ENCODE data around the gene JMJD1C.

The JMJD1C gene

DNA sequence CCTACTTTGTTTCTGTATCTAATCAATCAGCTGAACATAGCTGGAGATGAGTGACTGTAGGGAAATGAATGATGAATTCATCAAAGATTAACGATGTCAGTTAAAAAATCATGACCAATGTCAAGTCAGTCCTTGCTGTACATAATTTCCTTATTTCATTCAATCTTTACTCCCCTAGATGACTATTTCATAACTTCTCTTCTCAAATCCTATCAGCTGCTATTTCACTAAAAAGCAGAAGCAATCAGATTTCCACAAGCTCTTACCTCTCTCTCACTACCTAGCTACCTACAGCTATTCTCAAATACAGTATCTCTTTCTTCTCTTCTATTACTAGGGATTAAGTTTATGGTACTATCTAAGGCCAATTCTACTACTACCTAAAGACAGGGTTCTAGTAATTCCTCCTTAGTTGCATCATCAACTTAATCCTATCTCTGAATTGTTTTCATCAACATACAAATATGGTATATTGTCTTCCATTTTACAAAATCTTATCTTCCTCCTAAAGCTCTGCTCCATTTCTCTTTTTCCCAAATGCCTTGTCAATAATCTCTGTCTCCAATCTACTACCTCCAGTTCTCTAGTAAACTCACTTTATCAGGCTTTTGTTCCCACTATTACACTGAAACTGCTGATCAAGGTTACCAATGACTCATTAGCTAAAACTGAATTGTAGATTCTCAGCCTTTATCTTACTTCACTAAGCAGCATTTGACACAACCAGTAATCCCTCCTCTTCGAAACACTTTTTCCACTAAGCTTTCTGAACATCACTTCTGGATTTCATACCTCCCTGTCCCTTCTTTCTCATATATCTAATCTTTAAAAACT, 28.4 kb downstream of the JMJD1C start:
- no peak for DNase-seq

DNA sequence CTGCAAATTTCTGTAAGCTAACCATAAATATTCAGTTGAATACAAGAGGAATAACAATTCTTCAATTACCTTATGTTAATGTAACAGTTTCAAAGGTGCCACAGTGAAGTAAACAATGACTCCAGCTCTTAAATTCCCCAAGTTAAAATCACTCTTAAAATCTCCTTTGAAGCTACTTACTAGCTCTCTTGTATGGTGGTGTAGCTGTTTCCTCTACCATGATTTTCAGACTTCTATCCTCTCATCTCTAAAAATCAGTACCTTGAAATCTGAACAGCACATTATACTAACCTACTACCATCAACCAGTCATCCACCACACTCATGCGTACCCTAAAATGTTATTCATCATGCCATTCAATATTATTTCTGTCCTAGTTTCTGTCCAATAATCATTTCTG, 29.6 kb downstream of the JMJD1C start:
- no peak for DNase-seq

DNA sequence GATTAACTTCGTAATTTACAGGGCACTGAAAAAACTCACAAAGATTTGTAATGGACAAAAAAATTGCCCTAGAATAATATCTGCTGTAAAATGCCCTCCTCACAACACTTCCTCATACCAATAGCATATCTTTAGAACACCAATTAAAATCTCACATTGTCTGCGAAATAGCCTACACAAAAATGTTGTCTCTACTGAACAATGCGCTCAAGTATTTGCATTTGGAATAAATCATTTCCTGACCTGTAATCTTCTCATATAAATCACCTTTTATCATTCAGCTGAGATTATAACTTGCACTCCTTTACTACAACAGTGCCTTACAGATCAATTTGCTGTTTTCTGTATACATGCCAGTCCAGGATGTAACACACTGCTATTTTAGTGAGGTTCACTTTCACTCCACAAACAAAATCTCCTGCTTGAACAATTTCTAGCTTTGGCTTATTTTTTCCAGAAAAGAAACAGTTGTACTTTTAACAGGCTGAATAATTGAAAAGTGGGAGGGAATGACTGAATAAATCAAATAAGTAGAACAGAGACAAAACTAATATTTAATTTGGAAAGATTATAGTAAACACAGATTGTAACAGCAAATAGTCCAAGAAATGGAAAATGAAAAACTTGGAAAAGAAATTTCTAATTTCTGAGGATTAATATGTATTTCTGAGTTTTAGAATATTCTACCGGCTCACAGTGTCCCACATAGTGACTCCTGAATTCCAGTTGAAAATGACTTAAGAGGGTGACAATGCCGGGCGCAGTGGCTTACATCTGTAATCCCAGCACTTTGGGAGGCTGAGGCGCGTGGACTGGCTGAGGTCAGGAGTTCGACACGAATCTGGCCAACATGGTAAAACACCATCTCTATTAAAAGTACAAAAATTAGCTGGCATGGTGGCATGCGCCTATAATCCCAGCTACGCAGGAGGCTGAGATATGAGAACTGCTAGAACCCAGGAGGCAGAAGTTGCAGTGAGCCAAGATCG, 30.6 kb downstream of the JMJD1C start:
- DNase-seq: no peak

DNA sequence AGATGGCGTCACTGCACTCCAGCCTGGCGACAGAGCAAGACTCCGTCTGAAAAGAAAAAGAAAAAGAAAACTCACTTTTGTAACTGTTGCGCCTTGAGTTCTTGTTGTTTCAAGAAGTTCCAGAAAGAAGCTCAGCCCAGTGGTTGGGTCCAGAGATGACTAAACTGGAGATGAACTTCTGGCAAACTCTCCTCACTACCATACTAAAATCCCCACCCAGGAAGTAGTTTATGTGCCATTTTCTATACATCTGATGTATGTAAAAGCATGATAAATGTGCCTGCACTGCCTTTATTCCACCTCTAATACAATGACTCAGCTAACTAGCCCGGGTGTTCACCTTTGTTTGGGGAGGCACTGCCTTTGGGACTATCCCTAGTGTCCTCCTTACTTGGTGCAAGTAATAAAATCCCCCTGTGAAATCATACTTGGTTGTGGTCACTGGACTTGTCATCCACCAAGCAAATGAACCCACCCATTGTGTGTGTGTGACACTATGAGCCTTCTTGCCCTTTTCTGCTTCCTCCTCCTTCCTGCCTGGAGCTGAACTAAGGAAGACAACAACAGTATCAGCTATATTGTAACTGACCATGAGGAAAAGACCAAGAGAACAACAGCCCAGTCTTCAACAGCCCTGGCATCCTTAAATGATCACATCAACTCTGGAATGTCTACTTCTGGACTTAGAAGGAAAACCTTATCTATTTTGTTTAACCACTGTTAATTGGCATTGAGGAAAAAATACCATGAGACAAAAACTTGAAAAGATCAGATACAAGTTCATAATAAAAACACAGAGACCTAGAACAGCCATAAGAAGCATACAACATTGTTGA, 33.6 kb downstream of the JMJD1C start:
- DNase-seq: no peak

DNA sequence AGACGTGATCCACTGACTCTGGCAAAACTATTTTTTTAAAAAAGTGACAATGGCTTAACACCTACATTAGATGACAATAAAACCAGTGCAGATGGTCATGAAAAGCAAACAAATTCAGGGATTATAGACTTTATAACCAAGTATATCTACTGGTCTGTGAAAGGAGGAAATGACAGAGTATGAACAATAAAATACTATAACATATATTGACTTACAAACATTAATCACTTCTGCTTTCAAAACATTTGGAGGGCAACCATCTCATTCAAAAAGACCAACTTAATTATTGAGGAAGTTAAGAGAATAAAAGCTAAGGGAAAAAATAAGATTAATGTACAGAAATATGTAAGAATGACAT, 34.8 kb downstream of the JMJD1C start:
- no peak for DNase-seq

DNA sequence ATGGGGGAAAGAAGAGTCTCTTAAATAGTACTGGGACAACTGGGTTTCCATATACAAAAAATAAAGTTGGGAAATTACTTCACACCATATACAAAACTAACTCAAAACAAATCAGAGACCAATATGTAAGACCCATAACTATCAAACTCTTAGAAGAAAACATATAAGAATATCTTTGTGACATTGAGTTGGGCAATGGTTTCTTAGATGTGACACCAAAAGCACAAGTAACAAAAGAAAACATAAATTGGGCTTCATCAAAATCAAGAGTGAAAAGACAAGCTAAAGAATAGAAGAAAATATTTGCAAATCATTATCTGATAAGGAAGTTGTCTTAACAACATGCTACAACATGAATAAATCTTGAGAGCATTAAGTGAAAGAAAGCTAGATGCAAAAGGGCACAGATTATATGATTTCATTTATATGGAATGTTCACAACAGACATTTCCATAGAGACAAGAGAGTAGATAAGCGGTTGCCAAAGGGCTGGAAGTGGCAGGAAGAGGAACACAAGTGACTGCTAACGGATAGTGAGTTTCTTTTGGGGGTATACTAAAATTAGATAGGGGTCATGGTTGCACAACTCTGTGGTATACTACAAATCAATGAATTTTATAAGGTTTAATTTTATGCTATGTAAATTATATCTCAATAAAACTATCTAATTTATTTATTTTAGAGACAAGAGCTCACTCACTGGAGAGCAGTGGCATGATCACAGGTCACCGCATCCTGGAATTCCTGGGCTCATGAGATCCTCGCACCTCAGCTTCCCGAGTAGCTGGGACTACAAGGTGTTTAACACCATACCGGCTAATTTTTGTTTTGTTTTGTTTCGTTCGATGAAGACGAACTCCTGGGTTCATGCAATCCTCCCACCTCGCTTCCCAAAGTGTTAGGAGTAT, 35.4 kb downstream of the JMJD1C start:
- no peak for DNase-seq

DNA sequence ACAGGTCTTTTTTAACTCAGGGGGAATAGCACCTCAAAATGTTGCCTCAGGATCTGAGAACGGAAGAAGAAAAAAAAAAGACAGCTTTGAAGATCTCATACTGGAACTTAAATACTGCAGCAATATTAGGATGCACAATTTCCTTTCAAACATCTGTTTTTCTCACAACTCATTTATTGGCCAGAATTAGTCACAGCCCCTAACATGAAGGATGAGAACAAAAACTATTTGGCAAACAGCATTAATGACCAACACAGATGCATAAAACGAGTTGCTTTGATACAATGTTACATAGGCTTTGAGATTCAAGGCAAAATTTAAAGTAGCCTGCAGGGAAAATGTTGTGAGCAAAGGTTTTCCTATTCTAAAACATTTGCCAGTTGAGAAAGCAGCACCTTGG, 36.5 kb downstream of the JMJD1C start:
- DNase-seq: no peak

DNA sequence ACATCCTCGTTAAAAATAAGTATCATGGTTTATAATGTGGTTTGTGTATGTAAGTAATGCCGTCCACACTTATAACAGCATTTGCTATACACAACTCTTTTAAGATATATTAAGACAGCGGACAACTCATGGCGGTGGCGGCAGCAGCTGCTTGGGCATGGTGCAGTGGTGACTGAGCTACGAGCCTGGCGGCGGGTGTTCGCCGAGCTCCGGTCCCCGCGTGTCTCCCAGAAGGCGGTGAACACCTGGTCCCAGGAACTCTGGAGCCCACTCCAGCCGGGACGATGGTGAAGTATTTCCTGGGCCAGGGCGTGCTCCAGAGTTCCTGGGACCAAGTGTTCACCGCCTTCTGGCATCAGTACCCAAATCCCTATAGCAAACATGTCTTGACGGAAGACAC, 38.8 kb downstream of the JMJD1C start:
- DNase-seq: no peak

DNA sequence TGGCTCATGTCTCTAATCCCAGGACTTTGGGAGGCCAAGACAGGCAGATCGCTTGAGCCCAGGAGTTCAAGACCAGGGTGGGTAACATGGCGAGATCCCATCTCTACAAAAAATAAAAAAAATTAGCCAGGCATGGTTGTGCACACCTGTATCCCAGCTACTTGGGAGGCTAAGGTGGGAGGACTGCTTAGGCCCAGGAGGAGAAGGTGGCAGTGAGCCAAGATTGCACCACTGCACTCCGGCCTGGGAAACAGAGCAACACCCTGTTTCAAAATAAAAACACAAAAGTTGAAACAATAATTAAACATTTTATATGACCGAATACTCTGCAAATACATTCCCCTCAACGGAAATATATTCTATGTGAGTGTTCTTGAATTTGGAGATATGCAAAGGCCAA, 40.3 kb downstream of the JMJD1C start:
- no peak for DNase-seq

DNA sequence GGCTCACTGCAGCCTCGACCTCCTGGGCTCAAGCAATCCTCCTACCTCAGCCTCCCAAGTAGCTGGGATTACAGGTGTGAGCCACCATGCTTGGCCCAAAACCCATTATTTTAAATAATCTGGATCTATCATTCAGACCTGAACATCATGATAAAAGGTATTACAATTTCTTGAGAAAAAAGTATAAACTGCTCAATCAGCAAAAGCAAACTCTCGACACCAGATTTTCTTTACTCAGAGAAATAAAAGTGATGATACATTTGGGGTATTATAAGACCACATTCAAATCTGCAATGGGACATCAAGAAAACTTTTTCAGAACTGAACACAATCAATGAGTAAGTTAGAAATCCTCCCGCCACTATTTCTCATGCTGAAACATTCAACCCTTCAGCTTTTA, 41.2 kb downstream of the JMJD1C start:
- DNase-seq: no peak

DNA sequence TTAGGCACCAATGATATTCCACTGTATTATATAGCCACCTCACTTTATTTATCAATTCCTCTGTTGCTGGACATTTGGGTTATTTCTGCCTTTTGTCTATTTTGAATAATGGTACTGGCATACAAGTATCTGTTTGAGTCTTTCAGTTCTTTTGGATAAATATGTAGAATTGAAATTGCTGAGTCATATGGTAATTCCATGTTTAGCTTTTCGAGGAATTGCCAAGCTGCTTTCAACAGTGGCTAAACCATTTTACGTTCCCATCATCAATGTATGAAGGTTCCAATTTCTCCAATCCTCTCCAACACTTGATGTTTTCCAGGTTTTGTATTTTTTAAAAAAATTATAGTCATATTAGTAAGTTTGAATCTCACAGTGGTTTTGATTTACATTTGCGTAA, 42.3 kb downstream of the JMJD1C start:
- no peak for DNase-seq

DNA sequence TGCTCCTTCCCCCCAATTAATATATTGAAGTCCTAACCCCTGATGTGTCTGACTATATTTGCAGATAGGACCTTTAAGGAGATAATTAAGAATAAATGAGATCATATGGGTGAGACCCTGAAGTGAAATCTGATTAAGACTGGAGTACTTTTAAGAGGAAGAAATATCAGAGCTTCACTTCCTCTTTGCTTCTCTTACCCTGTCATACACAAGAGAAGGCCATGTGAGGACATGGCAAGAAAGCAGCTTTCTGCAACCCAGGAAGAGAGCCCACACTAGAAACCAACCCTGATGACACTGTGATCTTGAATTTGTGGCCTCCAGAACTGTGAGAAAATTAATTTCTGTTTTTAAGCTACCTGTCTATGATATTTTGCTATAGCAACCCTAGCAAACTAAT, 44.2 kb downstream of the JMJD1C start:
- no peak for DNase-seq

DNA sequence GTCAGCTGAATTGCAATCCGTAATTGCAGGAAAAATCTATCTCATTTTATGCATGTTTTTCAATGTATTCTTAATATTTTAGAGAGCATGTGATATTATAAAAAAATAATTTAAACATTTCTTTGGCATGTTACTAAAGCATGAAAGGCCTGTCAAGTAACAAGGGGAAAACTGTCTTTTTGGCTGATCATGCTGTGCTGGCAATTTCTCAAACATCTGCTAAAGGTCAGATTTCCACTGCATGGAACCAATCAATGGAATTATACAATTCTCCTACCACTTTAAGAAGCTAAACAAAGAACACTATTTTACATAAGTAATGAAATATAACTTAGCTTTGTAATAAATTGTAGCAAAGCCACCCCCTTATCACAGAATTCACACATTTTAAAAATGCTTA, 49.4 kb downstream of the JMJD1C start:
- no peak for DNase-seq

DNA sequence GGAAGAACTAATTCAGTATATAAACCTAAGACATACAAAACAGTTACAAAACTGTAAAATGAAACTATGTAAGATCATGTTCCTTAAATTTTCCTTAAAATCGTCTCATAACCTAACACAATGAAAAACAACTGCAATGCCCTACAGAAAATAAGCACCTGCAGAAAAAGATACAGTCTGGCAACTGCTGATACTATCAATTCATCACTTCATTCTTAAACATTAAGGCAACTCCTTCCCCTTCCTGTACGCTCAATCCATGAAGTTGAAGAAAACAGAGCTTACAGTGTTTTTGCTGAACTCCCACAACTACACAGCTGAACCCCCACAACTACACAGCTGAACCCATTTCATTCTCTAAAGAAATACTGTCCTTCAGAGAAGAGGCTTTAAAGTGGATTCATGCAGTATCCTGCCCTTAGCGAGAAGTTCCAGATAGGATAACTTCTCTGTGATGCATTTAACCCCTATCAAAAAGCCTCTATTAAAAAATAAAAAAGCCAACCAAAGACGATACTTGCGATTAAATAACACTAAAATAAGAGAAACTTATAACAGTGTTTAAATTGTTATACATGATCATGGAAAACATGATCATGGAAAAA, 50.0 kb downstream of the JMJD1C start:
- no peak for DNase-seq

DNA sequence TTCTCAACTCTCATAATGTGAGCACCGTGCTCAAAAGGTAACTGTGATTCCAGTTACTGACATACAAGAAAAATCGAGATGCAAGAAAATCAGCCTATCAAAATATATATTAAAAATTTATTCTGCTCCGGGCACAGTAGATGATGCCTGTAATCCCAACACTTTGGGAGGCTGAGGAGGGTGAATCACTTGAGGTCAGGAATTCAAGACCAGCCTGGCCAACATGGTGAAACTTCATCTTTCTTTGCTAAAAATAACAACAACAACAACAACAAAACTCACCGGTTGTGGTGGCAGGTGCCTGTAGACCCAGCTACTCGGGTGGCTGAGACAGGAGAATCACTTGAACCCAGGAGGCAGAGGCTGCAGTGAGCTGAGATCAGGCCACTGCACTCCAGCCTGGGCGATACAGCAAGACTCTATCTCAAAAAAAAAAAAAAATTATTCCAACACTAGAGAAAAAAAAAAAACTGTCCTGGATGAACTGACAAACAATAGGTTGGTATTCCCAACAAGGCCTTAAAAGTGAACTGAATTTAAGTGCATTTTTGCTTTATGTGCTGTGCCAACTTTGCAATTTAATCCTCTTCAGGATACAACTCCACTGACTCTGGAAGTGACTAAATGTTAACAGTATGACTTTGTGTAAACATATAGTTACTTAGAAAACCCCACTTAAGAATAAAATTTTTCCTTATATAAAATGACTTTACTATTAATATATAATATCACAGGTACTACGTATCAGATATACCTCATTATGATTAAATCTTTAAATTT, 51.1 kb downstream of the JMJD1C start:
- no peak for DNase-seq

DNA sequence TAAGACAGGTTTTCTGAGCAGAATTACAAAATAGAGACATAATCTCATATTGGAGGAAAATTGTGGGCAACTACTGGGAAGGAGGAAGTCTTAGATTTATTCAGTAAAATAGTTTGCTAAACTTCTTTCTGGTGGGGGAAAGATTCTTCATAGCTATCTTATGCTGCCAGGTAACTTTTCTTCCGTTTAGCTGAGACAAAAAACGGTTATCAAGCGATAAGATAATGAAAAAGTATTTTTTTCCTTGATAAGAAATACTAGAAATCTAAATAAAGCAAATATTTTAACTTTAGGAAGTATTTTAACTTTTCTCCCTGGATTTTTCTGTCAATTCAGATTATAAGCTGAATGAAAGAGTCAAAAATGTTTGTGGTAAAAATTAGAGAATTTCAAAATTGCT, 52.3 kb downstream of the JMJD1C start:
- no peak for DNase-seq

DNA sequence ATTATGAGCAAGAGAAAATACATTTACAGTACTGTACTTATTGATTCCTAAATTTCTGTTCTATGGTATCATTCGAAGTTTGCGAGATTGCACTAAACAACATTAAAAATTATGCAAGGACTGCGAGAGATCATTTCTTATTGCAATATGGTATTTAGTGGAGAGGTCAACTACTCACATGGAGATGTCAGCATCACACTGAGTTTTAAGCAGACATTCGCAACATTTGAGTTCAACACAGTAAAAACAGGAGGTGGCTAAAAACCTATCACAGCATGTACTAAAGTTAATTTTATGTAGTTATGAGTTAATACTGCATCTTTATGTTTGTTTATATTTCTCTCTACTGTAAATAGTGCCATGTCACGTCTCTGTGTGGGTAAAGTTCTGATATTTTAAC, 53.5 kb downstream of the JMJD1C start:
- DNase-seq: no peak

DNA sequence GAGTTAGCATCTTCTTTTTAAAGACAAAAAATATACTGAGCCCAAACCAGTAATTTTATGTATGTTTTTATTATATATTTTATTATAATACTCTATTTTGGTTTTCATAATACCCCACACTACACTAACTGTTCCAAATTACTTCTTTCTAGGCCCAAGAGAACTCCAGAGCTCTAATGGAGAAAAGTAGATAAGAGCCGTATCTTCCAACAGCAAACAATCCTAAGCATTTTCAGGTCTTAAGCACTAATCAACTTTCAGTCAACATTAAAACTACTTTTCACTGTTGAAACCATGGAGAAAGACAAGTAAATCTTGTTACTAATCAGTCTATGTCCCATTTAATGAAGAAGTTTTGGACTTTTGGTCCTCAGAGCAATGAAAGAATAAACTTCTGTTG, 55.1 kb downstream of the JMJD1C start:
- DNase-seq: no peak

DNA sequence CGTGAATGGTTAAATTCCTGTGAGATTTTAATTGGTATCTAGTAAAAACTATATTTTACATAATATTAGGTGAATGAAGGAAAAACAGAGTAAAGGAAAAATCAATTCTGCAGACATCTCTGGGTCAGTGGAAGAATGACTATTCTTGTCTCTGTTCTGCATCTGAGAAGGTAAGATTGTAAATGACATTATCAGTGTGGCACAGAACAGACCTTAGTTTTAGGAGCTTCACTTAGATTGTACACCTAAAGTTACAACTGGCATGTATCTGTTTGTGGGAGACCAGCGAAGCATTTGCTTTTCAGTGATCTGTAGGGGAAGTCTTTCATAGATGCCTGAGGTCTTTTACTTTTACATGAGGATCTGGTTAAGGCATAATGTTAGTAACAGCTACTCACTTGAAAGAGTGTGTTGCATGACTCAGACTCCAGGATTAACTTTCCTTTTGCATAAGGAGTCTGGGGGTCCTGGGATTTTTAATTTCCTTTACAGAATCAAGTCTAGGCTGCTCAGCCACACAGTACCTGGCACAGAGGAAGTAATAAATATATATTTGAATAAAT, 56.2 kb downstream of the JMJD1C start:
- DNase-seq: no peak

DNA sequence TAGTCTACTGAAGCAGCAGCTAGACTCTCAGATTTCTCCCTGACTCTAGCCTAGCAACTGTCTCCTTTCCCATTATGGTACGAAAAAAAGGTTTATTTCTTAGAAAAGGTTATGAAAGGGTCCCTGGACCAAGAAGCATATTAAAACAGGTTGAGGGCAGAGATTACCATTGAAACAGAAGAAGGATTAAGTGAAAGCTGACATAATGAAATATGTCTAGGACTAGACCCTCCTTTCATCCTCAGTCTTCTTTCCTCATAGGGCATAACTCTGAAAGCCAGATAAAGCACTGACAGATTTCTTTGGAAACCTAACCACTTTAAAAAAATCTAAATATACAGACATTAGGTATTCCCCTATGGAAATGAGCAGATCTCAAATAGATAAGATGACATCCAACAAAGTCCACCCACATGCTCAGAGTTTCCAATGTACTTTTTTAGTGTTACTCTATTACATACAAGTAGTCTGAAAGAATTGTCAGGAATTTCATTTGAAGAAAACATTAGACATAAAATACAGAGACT, 58.6 kb downstream of the JMJD1C start:
- no peak for DNase-seq
